GM23338 (cell line): Measurements from ENCODE around the gene PCGF2.

Experiments
- CTCF ChIP-seq, 2 experiments: fragments of 200-600 bp in 1 of 2; sonication (generic) in 1 of 2; conservative IDR thresholded peaks; 2 replicates each; pipeline versions ENCODE4 v1.5.1 to v1.6.1; 2016 to 2017; ENCODE audit warnings: antibody characterized with exemption in 2 of 2, low read depth in 2 of 2, mild to moderate bottlenecking in 2 of 2, moderate library complexity in 1 of 2
- EZH2 ChIP-seq: fragments of 200-600 bp; sonication (generic); IDR thresholded peaks from one replicate; pipeline ENCODE4 v1.8.0; 2017; ENCODE audit warnings: antibody characterized with exemption, mild to moderate bottlenecking, low read depth; ENCODE audit not compliant: unreplicated experiment
- EZH2phosphoT487 ChIP-seq: fragments of 200-600 bp; sonication (generic); IDR thresholded peaks from one replicate; pipeline ENCODE4 v1.8.1; 2018; ENCODE audit warnings: antibody characterized with exemption; ENCODE audit not compliant: unreplicated experiment
- NANOG ChIP-seq: IDR thresholded peaks from 2 replicates; pipeline ENCODE4 v1.6.1; 2016; ENCODE audit warnings: antibody characterized with exemption, borderline replicate concordance
- REST ChIP-seq: IDR thresholded peaks from one replicate; pipeline ENCODE4 v1.6.1; 2018; ENCODE audit warnings: antibody characterized with exemption; ENCODE audit not compliant: unreplicated experiment
- ZNF331 ChIP-seq: fragments of 250-450 bp; sonication (Bioruptor Pico); IDR thresholded peaks from 2 replicates; pipeline ENCODE4 v1.5.0; 2020; ENCODE audit warnings: low read depth, mild to moderate bottlenecking, moderate library complexity
- TF ChIP-seq, protein P1 (sequence below): fragments of 250-450 bp; sonication (Bioruptor Pico); IDR thresholded peaks from 2 replicates; pipeline ENCODE4 v1.5.0; 2020; ENCODE audit warnings: mild to moderate bottlenecking, moderate library complexity

DNA sequence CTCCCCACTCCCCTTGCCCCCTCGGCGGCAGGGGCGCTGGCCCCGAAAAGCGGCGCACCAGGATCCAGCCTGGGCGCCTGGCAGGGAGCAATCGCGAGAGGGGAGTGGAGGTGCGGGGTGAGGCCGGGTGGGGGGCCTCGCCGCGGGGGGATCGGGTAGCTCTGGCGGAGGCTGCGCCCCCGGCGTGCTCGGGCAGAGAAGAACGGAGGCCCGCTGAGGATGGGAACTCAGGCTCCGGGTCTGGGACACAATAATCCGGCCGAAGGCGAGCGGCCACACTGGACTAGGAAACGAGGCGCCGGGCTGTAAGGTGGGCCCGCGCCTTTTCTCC, 721 bp upstream of the PCGF2 start:
- TF ChIP-seq CTCF (conservative IDR thresholded peaks at IDR 0.05; ENCODE audit: low read depth in 2 of 2) (no peak), EZH2phosphoT487 (no peak), REST (no peak), NANOG (no peak), ZNF331 (CRISPR knock-in tag) (no peak), EZH2 (no peak)
- TF ChIP-seq, protein P1, sequence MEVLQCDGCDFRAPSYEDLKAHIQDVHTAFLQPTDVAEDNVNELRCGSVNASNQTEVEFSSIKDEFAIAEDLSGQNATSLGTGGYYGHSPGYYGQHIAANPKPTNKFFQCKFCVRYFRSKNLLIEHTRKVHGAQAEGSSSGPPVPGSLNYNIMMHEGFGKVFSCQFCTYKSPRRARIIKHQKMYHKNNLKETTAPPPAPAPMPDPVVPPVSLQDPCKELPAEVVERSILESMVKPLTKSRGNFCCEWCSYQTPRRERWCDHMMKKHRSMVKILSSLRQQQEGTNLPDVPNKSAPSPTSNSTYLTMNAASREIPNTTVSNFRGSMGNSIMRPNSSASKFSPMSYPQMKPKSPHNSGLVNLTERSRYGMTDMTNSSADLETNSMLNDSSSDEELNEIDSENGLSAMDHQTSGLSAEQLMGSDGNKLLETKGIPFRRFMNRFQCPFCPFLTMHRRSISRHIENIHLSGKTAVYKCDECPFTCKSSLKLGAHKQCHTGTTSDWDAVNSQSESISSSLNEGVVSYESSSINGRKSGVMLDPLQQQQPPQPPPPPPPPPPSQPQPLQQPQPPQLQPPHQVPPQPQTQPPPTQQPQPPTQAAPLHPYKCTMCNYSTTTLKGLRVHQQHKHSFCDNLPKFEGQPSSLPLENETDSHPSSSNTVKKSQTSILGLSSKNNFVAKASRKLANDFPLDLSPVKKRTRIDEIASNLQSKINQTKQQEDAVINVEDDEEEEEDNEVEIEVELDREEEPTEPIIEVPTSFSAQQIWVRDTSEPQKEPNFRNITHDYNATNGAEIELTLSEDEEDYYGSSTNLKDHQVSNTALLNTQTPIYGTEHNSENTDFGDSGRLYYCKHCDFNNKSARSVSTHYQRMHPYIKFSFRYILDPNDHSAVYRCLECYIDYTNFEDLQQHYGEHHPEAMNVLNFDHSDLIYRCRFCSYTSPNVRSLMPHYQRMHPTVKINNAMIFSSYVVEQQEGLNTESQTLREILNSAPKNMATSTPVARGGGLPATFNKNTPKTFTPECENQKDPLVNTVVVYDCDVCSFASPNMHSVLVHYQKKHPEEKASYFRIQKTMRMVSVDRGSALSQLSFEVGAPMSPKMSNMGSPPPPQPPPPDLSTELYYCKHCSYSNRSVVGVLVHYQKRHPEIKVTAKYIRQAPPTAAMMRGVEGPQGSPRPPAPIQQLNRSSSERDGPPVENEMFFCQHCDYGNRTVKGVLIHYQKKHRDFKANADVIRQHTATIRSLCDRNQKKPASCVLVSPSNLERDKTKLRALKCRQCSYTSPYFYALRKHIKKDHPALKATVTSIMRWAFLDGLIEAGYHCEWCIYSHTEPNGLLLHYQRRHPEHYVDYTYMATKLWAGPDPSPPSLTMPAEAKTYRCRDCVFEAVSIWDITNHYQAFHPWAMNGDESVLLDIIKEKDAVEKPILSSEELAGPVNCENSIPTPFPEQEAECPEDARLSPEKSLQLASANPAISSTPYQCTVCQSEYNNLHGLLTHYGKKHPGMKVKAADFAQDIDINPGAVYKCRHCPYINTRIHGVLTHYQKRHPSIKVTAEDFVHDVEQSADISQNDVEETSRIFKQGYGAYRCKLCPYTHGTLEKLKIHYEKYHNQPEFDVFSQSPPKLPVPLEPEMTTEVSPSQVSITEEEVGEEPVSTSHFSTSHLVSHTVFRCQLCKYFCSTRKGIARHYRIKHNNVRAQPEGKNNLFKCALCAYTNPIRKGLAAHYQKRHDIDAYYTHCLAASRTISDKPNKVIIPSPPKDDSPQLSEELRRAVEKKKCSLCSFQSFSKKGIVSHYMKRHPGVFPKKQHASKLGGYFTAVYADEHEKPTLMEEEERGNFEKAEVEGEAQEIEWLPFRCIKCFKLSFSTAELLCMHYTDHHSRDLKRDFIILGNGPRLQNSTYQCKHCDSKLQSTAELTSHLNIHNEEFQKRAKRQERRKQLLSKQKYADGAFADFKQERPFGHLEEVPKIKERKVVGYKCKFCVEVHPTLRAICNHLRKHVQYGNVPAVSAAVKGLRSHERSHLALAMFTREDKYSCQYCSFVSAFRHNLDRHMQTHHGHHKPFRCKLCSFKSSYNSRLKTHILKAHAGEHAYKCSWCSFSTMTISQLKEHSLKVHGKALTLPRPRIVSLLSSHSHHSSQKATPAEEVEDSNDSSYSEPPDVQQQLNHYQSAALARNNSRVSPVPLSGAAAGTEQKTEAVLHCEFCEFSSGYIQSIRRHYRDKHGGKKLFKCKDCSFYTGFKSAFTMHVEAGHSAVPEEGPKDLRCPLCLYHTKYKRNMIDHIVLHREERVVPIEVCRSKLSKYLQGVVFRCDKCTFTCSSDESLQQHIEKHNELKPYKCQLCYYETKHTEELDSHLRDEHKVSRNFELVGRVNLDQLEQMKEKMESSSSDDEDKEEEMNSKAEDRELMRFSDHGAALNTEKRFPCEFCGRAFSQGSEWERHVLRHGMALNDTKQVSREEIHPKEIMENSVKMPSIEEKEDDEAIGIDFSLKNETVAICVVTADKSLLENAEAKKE (CRISPR knock-in tag), result no peak
